ENCODE measurements around the gene HLX. TPM values are rescaled to one million over a fixed set of nuclear protein-coding genes. Genes with fewer than 3 reads are reported as not detected.

Gene HLX
- total RNA-seq, 1 donor = 4.1 TPM

DNA sequence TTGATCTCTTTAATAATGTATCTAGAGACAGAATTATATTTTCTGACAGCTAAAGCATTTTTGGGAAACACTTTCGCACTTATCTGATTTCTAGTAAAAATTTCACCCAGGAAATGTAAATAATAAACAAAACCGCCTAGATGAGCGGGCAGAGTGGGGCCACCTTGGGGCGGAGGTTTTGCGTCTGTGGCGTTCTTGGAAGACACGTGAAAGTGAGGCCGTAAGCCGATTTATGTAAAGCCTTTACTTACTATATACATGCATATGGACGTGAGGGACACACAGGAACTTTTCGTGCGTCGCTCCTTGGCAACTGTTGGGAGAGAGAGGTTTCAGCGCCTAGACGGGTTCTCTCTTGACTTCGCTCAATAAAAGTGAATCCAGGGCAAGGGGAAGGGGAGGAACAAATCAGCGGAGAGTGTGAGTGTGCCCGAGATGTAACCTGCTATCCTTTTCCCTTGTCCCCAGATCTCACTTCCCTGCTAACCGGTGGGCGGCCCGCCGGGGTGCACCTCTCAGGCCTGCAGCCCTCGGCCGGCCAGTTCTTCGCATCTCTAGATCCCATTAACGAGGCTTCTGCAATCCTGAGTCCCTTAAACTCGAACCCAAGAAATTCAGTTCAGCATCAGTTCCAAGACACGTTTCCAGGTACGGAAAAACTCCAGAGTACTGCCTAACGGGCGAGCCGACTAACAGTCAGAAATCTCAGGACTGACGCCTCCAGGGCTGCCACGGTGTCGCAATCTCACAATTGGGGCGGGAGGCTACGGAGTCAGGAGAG, 1.7 kb downstream of the HLX start:
- H3K4me3 ChIP-seq (ENCODE audit: low read depth, low read length) = peak overlapping the region; percentile 85
- peak; percentile 77 for DNase-seq (ENCODE audit: low read depth)
- TF ChIP-seq, protein P1, sequence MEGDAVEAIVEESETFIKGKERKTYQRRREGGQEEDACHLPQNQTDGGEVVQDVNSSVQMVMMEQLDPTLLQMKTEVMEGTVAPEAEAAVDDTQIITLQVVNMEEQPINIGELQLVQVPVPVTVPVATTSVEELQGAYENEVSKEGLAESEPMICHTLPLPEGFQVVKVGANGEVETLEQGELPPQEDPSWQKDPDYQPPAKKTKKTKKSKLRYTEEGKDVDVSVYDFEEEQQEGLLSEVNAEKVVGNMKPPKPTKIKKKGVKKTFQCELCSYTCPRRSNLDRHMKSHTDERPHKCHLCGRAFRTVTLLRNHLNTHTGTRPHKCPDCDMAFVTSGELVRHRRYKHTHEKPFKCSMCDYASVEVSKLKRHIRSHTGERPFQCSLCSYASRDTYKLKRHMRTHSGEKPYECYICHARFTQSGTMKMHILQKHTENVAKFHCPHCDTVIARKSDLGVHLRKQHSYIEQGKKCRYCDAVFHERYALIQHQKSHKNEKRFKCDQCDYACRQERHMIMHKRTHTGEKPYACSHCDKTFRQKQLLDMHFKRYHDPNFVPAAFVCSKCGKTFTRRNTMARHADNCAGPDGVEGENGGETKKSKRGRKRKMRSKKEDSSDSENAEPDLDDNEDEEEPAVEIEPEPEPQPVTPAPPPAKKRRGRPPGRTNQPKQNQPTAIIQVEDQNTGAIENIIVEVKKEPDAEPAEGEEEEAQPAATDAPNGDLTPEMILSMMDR (IDR thresholded peaks at IDR 0.05; ENCODE audit: insufficient read depth, low read length) = no peak

- TF ChIP-seq, protein P1 (IDR thresholded peaks at IDR 0.05; ENCODE audit: insufficient read depth, low read length) = peak; percentile 18
- peak; percentile 78 for DNase-seq (ENCODE audit: low read depth)
- H3K4me3 ChIP-seq (ENCODE audit: low read depth, low read length) = peak overlapping the region; percentile 85
These were observed 3.0 kb downstream of the HLX start for GRCh38 chr1:220882061-220882891.

DNA sequence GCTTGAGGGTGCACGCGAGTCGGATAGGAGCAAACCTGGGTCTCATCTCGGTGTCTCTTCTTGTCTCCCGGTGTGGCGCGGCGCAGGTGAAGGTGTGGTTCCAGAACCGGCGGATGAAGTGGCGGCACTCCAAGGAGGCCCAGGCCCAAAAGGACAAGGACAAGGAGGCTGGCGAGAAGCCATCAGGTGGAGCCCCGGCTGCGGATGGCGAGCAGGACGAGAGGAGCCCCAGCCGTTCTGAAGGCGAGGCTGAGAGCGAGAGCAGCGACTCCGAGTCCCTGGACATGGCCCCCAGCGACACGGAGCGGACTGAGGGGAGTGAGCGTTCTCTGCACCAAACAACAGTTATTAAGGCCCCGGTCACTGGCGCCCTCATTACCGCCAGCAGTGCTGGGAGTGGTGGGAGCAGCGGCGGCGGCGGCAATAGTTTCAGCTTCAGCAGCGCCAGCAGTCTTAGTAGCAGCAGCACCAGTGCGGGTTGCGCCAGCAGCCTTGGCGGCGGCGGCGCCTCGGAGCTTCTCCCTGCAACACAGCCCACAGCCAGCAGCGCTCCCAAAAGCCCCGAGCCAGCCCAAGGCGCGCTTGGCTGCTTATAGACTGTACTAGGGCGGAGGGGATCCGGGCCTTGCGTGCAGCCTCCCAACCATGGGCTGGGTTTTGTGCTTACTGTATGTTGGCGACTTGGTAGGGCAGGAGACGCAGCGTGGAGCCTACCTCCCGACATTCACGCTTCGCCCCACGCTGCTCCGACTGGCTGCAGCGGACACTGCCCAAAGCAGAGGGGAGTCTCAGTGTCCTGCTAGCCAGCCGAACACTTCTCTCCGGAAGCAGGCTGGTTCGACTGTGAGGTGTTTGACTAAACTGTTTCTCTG, 5.1 kb downstream of the HLX start:
- DNase-seq (ENCODE audit: low read depth) = peak; percentile 42
- TF ChIP-seq, protein P1 (IDR thresholded peaks at IDR 0.05; ENCODE audit: insufficient read depth, low read length) = no peak
- no peak overlapping the region for H3K4me3 ChIP-seq (ENCODE audit: low read depth, low read length)

DNA sequence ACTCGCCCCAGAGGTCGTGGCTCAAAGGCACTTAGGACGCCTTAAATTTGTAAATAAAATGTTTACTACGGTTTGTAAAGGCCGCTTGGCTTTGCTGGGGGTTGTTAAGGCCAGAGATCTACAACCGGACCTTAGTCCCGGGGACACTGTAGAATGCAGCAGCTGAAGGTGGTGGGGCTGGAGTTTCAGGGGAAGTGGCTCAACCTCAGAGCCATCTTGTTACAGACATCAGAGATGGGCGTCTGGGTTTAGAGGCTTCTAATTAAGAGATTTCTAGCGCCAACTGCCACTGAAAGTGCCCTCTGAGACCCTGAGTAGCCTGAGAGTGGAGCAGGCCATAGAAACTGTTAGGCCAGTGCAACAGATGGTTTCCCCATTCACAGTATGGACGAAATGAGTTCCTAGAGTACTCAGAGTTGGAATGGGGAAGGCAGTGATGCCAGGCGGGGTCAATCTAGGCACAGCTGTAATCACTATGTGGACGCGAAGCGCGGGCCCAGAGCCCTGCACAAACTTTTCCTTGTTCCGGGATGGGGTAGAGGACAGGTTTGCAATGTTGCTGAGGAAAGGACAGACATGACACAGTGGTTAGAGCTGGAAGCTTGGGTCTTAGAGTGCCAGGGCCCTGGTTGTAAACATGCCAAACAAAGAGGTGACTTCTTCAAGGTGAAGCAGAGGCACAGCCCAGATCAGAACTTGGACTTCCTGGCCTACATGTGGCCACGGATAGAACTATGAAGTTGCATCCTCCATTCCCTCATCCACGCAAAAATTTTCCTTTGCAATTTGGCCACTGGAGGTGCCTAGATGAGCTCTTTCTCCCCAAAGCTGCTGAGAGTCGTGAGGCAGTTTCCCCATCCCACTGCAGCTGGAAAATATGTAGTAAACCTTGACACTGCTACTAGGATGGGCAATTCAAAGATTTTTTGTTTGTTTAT, 6.0 kb downstream of the HLX start:
- DNase-seq (ENCODE audit: low read depth) = no peak

GRCh38 chr1:220885971-220886370, 6.7 kb downstream of the HLX start:
- TF ChIP-seq, protein P1 (IDR thresholded peaks at IDR 0.05; ENCODE audit: insufficient read depth, low read length) = no peak
- H3K4me3 ChIP-seq (ENCODE audit: low read depth, low read length) = no peak overlapping the region
- no peak for DNase-seq (ENCODE audit: low read depth)

More for the DNA sequence above, 6.0 kb downstream of the HLX start:
- H3K4me3 ChIP-seq (ENCODE audit: low read depth, low read length) = no peak overlapping the region
- TF ChIP-seq, protein P1 (IDR thresholded peaks at IDR 0.05; ENCODE audit: insufficient read depth, low read length) = no peak

Measured in fibroblast of the aortic adventitia (primary cell).